Activated CD4-positive, alpha-beta T cell treated with anti-CD3 and anti-CD28 coated beads, Interleukin-2, amount 50 U/mL, for 1 hour (primary cell): ENCODE results near the gene ARHGAP45.

Experiments used
- DNase-seq: peaks from one replicate; pipeline ENCODE4 v3.0.0-alpha.2; 2020

ARHGAP45 gene

DNA sequence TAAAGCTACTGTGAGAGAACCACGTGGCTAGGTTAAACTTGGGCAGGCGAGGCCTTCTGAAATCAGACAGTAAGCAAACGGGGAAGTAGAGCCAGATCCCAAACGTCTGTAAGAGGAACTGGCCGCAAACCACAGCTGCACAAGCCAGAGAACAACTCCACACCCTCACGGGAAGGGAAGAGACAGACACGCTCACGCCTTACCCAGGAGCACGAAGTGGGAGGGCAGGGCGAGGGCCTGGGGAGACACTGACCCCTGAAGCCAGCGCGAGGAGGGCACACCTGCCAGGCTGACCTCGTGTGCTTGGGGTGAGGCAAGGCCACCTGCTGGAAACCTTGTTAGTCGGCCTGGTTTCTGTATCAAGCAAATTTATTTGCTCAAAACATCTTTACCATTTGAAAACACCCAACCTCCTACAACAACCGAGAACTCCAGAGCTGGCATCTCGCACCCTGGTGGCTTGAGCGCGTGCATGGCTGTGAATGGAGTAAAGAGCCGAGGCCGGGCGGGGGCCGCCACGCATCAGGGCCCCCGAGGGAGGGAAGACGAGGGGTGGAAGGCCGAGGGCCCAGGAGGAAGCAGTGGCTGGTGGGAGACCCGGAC is 20.9 kb downstream of the ARHGAP45 start:
- no peak for DNase-seq

DNA sequence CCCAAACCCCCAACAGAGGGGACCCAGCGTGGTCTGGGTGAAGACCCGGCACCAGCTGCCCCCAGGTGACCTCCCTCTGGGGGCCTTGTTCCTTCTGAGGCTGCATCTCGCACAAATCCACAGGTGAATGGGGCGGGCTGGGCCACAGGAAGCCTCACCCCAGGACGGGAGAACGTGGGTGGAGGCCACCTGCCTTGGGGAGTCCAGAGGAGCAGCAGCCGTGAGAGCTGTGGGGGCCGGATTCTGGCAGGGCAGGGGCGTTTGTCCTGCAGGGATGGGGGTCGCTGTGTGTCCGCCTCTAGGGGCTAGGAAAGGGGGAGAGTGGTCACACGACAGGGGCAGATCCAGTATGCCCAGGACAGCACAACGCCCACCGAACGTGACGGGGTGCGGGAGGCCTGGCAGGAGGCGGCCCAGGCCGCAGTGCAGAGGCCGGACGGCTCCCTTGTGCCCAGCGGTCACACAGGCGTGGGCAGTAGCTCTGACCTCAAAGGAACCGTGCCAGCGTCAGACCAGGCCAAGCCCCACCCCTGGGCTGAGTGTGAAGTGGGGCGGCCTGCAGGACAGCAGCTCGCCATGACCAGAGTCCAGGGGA is 21.5 kb downstream of the ARHGAP45 start:
- no peak for DNase-seq

DNA sequence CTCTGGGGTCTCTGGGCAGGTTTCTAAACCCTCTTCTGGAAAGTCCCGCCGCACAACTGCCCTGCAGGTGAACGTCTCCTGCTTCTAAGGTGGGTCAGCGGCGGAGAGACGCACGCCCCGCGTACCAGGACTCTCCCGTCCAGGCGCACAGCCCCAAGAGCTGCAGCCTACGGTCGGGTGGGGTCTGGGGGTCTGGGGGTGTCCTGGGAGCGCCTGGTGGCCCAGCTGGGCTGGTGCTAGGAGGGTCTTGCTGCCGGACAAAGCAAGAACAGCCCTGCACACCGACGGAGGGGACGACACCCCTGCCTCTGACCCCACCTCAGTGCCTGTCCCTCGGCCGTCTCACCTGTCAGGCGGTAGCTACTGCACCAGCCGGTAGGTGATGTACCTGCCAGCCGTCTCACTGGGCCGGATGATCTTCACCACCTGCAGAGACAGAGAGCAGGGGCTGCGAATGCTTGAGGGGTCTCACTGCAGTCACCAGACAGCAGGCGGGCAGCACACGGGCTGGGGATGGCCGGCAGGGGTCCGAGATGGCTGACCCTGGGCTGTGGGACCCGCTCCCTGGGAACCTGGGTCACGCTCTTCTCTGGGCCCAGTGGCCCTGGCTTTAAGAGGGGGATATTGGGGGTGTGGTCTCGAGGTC is 22.3 kb downstream of the ARHGAP45 start:
- DNase-seq: no peak

DNA sequence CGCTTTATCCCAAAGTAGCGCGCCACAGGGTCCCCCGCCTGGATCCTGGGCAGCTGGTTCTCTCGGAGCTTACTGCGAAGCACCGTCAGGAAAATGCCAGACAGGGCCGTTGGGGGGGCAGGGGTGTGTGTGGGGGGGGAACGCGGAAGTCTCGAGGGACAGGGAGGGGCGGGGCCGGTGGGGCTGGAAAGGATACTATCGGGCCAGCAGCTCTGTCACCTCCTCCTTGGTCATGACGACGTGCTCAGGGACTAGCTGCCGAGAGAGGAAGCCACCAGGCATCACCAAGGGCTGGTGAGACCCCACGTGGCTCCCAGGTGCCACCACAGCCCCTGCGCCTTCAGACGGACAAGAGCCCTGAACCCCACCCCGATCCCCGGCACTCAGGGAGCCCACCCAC is 22.9 kb downstream of the ARHGAP45 start:
- no peak for DNase-seq

DNA sequence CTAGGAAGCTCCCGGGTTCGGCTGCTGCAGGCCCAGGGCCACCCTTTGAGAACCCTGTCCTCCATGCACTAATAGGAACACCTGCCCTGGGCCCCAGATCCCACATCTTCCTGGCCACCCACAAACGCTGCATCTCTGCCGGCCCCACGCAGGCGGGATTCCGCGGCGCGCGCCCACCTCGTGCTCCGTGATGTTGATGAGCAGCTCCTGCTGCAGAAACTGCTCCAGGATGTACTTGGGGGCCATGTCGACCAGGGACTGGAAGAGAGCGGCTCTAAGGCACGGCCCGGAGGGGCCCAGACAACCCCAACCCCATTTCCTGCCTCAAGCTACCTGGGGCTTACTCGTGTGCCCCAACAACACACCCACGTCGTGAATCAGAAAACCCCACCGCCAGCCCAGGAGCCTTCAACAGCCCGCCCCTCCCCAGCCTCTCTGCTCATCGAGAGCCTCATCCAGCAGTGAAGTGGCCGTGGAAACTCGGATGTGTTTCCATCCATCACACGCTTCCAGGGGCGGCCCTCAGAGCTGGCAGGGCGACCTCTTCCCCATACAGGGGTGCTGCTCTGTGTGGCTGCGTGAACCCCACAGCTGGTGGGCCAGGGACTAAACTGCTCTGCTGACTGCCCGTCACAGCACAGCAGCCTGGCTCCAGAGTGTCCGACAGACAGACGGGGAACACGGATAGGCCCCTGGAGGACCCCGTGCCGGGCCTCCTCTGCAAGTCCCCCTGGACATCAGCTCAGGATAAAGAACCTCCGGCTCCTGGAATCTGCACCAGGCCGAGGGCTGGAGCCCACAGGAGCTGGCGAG is 24.0 kb downstream of the ARHGAP45 start:
- DNase-seq: no peak

DNA sequence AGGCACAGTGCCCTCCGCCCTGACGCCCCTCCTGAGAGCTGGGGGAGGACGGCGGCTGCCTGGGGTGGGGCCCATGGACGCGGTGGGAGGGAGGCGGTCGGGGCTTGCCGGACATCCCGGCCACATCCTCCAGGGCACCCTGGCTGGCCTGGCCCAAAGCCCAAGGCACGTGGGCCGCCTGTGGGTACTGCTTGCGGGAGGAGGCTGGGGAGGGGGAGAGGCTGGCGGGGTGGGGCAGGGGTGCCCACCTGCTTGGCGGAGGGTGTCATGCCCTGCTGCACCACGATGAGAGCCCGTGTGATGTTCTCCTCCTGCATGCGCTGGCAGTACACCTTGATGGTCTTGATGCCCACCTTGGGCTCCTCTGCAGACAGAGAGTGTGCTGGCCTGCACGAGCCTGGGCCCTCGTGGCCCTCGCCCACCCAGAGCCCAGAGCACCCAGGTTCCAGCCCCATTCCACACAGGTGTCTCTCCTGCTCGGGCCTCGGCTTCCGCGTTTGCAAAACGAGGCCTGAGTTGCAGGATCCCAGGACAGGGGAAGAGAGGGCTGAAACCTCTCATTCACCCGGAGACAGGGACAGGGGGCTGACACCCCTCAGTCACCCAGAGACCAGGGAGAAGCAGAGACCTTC is 24.7 kb downstream of the ARHGAP45 start:
- DNase-seq: no peak

DNA sequence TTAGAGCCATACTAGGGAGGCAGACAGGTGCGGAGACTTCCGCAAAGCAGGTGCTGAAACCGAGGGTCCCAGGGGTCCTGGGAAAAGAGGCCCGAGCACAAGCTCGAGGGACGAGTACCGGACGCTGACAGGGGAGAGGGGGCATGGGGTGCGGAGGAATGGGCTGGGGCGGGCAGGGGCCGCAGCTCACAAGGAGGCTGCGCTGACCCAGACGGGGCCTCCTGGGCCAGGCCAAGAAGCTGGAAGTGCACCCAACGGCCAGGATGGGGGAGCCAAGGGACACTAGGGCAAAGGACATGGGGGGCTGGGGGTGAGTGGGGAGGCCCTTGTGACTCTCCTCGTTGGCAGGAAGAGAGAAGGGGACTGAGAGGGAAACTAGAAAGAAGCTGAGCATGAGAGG is 26.4 kb downstream of the ARHGAP45 start:
- no peak for DNase-seq

DNA sequence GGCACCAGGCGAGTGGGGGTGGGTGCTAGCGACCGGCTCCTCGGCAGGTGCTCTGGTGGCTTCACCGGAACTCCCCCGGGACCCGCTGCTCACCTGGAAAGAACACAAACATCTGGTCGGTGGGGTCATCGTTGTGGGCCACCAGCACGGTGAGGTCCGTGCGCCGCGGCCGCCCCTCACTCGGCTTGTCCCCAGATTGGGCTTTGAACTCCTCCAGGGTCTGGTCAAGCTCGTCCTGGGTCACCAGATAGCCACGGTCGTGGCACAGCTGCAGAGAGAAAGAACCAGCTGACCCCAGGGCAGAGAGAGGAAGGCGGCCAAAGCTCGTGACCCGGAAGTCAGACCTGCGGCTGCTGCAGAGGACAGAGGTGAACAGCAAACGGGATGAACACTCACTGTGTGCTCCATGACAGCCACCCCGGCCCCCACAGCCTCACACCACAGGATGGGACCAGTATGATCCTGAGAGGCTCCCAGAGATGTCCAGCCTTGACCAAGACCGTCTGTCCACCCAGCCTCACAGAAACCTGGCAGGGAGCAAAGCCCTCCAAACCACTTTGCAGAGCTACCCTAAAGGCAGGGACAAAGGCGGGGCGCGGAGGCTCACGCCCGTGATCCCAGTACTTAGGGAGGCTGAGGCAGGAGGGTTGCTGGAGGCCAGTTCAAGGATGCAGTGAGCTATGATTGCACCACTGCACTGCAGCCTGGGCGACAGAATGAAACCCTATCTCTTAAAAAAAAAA is 27.0 kb downstream of the ARHGAP45 start:
- DNase-seq: no peak

DNA sequence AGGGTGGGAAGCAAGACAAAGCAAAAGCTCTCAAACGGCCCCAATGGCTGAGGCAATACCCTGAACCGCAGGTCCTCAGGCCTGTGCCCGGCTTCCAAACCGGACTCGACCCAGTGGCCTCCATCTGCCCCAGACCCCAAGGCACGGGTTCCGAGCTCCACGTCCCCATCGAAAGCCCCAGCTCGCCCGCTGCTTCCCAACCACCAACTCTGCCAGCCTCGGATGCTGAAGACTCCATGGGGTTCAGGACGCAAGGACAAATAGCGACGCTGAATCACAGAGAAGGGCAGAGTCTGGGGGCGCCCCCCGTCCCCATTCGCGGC is 27.6 kb downstream of the ARHGAP45 start:
- DNase-seq: no peak

DNA sequence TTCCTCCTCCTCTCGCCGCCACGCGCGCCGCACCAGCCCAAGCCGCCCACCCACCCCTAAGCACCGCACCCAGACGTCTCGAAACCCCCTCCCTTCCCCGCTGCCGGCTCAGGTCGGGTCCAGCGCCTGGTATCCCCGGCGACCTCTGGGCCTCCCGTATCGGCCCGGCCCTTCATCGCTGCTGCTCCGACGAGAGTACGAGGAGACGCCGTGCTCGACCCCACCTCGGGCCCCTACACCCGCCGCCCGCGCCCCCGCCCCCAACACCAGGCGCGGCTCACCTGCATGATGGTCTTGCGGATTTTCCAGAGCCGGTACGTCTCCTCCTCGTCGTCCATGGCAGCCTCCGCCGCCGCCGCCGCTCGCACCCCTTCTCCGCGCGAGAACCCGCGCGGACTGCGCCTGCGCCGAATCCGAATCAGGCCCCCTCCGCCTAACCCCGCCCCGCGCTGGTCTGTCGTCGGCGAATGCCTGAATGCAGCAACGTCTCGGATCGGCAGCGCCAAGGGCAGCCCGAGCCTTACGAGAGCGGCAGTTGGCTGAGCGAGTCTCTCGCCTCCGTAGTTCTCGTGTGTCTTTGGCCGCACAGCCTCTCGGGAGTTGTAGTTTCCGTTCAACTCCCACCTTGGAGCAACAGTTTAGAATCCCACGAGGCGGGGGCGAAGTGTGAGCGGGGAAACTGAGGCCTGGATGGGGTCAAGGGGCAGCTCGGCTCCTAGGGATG is 28.2 kb downstream of the ARHGAP45 start, which contains the start of gene POLR2E:
Gene POLR2E (minus strand): TSS at position 398 of the 724 bp plus-strand sequence. CDS start 60 bp downstream, at position 338.
- DNase-seq: peak; percentile 98

DNA sequence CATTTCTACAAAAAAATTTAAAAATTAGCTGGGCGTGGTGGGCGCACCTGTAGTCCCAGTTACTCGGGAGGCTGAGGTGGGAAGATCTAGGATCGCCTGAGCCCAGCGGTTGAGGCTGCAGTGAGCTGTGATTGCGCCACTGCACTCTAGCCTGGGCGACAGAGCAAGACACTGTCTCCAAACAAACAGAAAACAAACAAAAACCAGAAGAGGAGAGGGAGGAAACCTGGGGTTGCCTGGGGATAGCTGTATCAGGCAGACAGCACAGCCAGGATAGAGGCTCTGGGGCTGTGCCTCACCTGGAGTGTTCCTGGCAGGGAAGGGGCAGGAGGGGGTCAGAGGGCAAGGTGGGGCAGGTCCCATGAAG is 30.8 kb downstream of the ARHGAP45 start:
- no peak for DNase-seq

DNA sequence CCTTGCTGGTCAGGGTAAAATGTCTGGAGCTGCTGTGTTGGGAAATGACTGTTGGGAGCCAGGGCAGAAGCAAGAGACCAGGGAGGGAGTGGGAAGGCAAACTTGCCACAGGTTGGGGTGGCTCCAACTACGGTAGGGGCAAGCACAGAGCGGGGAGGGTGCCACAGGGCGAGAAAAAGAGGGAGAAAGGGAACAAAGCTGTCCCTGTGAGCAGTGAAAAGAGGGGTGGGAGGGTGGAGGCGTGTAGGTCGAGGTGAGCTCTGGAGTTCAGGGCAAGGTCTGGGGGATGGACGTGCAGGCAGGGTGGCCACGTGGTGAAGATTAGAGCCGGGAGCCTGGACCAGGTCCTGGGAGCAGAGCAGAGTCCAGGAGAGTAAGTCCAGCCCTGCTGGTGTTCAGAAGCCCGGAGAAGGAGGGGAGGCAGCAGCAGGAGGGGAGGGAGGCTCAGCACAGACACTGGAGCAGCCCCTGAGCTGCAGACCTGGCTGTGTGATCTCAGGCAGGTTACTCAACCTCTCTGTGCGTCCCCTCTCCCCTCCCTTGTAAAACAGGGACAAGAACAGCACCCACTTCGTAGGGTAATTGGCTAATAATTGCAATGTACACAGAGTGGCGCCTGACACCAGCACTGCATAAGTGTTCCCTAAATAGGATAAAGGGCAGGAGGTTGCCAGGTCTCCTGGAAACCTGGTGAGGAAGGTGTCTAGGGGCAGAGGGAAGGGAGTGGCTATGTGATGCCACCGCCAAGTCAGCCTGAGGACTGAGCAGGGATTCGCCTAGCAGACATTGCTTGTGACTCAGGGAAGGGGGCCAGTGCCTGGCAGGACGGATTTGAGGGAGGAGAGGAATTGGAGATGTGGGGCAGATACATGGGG is 31.4 kb downstream of the ARHGAP45 start:
- no peak for DNase-seq

DNA sequence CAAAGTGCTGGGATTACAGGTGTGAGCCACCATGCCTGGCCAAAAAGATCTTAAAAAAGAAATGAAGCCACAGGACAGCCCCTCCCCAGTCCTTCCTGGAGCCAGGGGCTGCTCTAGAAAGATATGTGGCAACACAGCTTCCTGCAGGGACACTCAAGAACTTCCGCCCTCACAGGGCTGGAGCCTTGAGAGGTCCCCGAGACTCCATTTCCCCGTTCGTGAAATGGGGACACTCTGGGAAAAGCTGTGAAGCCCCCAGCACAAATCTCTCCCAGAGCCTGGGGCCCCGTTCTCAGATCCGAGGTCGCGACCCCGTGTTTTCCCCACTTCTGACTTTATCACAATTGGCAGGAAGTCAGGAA is 34.4 kb downstream of the ARHGAP45 start:
- DNase-seq: no peak

DNA sequence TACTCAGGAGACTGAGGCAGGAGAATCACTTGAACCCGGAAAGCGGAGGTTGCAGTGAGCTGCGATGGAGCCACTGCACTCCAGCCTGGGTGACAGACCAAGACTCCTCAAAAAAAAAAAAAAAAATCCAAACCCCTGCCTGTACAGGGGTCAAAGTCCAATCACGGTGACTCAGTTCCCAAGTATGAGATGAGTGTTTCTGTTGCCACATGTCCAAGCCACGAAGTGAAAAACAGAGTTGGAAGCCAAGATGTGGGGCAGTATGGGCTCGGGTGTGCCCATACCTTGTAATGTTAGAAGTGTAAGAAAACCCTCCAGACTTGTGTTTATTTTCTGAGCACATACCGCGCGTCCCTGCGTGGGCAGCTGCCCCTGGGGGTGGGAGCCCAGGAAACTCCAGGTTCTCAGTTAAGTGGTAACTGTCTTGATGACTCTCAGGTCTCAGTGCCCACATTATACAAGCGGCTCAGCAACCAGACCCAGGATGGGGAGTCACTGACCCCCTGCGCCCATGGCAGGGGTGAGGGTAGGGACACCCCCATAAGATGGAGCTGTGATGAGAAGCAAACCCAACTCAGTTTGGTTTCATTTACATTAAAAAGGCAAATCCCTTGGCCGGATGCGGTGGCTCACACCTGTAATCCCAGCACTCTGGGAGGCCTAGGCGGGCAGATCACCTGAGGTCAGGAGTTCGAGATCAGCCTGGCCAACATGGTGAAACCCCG is 35.6 kb downstream of the ARHGAP45 start:
- DNase-seq: no peak

DNA sequence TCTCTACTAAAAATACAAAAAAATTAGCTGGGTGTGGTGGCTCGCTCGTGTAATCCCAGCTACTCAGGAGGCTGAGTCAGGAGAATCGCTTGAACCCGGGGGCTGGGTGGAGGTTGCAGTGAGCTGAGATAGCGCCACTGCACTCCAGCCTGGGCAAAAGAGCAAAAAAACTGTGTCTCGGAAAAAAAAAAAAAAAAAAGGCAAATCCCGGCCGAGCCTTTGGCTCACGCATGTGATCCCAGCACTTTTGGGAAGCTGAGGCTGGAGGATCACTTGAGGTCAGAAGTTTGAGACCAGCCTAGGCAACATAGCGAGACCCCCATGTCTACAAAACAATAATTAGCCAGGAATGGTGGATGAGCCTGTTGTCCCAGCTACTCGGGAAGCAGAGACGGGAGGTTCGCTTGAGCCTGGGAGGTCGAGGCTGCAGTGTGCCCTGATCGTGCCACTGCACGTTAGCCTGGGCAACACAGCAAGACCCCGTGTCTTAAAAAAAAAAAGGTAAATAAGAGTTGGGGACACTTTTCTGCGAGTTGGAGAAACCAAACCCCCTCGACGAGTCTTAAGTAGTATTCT is 36.3 kb downstream of the ARHGAP45 start:
- no peak for DNase-seq

DNA sequence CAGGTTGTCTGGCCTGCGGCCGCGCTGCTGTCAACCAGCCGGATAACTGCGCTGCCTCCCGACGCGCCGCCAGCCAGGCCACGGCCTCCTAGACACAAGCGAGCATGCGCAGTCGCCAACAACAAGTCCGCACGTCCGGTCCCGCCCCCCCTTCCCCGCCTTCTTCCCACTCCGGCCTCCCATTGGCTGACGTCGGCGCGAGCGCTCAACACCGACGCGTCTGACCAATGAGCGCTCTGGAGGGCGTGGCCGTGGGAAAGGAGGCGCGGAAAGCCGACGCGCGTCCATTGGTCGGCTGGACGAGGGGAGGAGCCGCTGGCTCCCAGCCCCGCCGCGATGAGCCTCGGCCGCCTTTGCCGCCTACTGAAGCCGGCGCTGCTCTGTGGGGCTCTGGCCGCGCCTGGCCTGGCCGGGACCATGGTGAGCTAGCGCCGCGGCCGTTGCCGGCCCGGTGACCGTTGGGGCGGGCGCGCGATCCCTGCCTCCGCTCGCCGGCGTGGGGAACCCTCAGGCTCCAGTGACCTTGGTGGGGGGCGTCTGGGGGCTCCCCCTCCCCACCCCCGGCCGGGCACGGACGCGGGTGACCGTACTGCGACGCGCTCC is 36.8 kb downstream of the ARHGAP45 start, which contains the start of gene GPX4:
Gene GPX4 (plus strand): TSS at position 287 of the 603 bp plus-strand sequence. CDS start 50 bp downstream, at position 337.
- DNase-seq: peak; percentile 99

DNA sequence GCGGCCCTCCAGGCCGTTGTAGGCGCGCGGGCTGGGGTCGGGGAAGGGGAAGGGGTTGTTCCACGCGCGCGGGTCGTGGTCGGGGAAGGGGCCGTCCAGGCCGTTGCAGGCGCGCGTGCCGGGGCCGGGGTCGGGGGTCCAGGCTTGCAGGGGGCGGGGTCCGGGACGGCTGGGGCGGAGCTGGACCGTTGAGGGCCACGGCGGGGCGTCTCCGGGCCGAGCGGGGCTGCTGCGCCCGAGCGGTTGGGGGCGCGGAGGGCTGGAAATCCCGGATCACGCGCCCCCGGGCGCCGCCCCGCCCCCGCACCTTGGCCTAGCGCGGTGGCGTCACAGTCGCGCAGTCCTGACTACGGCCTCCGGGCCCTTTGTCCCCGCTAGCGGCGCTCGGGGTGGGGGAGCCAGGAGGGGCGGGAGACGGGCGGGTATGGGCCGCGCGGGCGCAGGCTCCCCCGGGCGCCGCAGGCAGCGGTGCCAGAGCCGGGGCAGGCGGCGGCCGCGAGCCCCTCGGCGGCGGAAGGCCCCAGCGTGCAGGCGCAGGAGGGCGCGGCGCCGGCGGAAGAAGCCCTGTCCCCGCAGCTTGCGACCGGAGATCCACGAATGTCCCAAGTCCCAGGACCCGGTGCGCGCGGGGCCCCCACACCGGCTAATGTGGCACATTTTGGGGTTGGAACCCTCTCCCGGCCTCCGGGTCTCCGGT is 37.5 kb downstream of the ARHGAP45 start:
- peak; percentile 66 for DNase-seq

DNA sequence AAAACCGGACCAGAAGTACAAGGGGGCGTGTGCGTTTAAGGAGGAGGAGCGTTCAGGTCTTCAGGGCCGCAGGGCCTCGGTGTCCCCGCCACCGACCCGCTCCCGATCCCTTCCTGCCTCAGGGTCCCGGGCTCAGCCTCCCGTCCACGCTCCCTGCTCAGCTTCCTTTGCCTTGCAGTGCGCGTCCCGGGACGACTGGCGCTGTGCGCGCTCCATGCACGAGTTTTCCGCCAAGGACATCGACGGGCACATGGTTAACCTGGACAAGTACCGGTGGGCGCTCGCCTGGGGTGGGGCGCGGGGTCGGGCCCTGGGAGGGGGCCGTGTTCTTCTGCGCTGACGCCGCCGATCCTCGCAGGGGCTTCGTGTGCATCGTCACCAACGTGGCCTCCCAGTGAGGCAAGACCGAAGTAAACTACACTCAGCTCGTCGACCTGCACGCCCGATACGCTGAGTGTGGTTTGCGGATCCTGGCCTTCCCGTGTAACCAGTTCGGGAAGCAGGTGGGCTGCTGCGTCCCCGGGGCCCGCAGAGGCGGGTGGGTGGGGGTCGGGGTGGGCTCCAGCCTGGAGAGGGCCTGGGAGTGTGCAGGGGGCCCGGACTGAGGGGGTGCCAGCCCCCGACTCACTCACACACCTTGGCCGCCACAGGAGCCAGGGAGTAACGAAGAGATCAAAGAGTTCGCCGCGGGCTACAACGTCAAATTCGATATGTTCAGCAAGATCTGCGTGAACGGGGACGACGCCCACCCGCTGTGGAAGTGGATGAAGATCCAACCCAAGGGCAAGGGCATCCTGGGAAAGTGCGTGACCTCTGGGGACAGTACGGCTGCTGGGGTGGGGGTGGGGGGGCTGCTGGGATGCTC is 38.3 kb downstream of the ARHGAP45 start:
- no peak for DNase-seq
